ENCODE results near the gene KLHL33.

Gene KLHL33

GRCh38 chr14:20415782-20416206 lies 20.2 kb downstream of the KLHL33 start (continued):
- TF ChIP-seq GLIS2 (tag by site-specific recombination; IDR thresholded peaks at IDR 0.05) (no peak), ZNF623 (tag by site-specific recombination; IDR thresholded peaks at IDR 0.05) (no peak), ZNF558 (tag by site-specific recombination; IDR thresholded peaks at IDR 0.05) (no peak), ZNF621 (tag by site-specific recombination; IDR thresholded peaks at IDR 0.05) (no peak), ZNF560 (tag by site-specific recombination; IDR thresholded peaks at IDR 0.05; ENCODE audit: borderline replicate concordance) (no peak), ZNF155 (tag by site-specific recombination; IDR thresholded peaks at IDR 0.05) (no peak), SALL2 (tag by site-specific recombination; IDR thresholded peaks at IDR 0.05; ENCODE audit: borderline replicate concordance) (no peak), ZNF114 (tag by site-specific recombination; IDR thresholded peaks at IDR 0.05) (no peak), YY2 (tag by site-specific recombination; IDR thresholded peaks at IDR 0.05) (no peak), TRIM28 (IDR thresholded peaks at IDR 0.05; ENCODE audit: borderline replicate concordance, low read length) (no peak), ZNF692 (tag by site-specific recombination; IDR thresholded peaks at IDR 0.05) (peak; percentile 60; the same call in 1 of the 2 replicates), ZNF132 (tag by site-specific recombination; IDR thresholded peaks at IDR 0.05; ENCODE audit: borderline replicate concordance) (no peak), SCRT2 (tag by site-specific recombination; IDR thresholded peaks at IDR 0.05) (no peak), ZNF510 (tag by site-specific recombination; IDR thresholded peaks at IDR 0.05; ENCODE audit: insufficient replicate concordance) (no peak), ZNF791 (tag by site-specific recombination; IDR thresholded peaks at IDR 0.05) (no peak), ZNF48 (tag by site-specific recombination; IDR thresholded peaks at IDR 0.05) (no peak), ZNF394 (tag by site-specific recombination; IDR thresholded peaks at IDR 0.05; ENCODE audit: borderline replicate concordance) (no peak)

GRCh38 chr14:20413744-20414082 lies 22.3 kb downstream of the KLHL33 start:
- Histone ChIP-seq H3K36me3 (ENCODE audit: control insufficient read depth in 2 of 2, insufficient read depth in 1 of 2, low read length in 2 of 2) (no peaks in the 10 kb centered on the region), H3K9me3 (ENCODE audit: control insufficient read depth, insufficient read depth, low read depth, low read length) (no peaks in the 10 kb centered on the region), H3K4me3 (ENCODE audit: low read depth, low read length) (peak overlapping the region; percentile 85), H3K27ac (ENCODE audit: extremely low read depth, low read depth, low read length) (peak overlapping the region; percentile 79), H3K4me1 (ENCODE audit: control insufficient read depth, insufficient read depth, low read length) (peaks cover 16% of the 10 kb centered on the region)
- CTCF ChIA-PET = interaction anchor here (0.5 to 2.8 kb wide), 9 partner anchors 9 to 743 kb away, joined by 3 to 21 read pairs (median 4); partner anchors contain the start of gene PIP4P1
- POLR2A ChIA-PET = interaction anchor here (0.7 to 3.1 kb wide), 11 partner anchors 9 to 196 kb away, joined by 3 to 32 read pairs (median 5); partner anchors contain the start of genes APEX1, OSGEP, PARP2 and PIP4P1
- TF ChIP-seq ZNF335 (tag by site-specific recombination; conservative IDR thresholded peaks at IDR 0.05) = peak; percentile 91
- peak; percentile 90 for TF ChIP-seq SCRT2 (tag by site-specific recombination; IDR thresholded peaks at IDR 0.05)
- TF ChIP-seq ZBTB17 (tag by site-specific recombination; IDR thresholded peaks at IDR 0.05) = peak; percentile 22
- TF ChIP-seq KLF8 (tag by site-specific recombination; IDR thresholded peaks at IDR 0.05) = no peak

GRCh38 chr14:20412876-20413743 lies 22.9 kb downstream of the KLHL33 start, which contains the start of gene TEP1:
Gene TEP1 (minus strand): TSS chr14:20413501. CDS start chr14:20408439, 5,062 bp downstream.
- Histone ChIP-seq H3K36me3 (ENCODE audit: control insufficient read depth in 2 of 2, insufficient read depth in 1 of 2, low read length in 2 of 2) (peaks cover 0 to 2% of the 10 kb centered on the region in 2 experiments; a peak in 1 of 3 replicates), H3K4me3 (ENCODE audit: low read depth, low read length) (peak within 1 kb of the TSS; percentile 85), H3K4me1 (ENCODE audit: control insufficient read depth, insufficient read depth, low read length) (peaks cover 16% of the 10 kb centered on the region), H3K27ac (ENCODE audit: extremely low read depth, low read depth, low read length) (peak within 1 kb of the TSS; percentile 79), H3K9me3 (ENCODE audit: control insufficient read depth, insufficient read depth, low read depth, low read length) (no peaks in the 10 kb centered on the region)
- ChIA-PET CTCF (interaction anchor here (0.5 to 1.2 kb wide), 5 partner anchors 9 to 744 kb away, joined by 3 to 6 read pairs (median 3); partner anchors contain the start of gene APEX1), POLR2A (interaction anchor here (0.6 to 3.1 kb wide), 12 partner anchors 9 to 394 kb away, joined by 3 to 32 read pairs (median 6); partner anchors contain the start of genes APEX1, OSGEP, PARP2 and PIP4P1)
- TF ChIP-seq ZNF514 (tag by site-specific recombination; IDR thresholded peaks at IDR 0.05) (no peak), ZNF621 (tag by site-specific recombination; IDR thresholded peaks at IDR 0.05) (no peak), GFI1B (tag by site-specific recombination; IDR thresholded peaks at IDR 0.05) (no peak), ZNF518A (tag by site-specific recombination; conservative IDR thresholded peaks at IDR 0.05; ENCODE audit: low read depth) (no peak), KLF1 (tag by site-specific recombination; IDR thresholded peaks at IDR 0.05) (peak; percentile 64; the same call in 1 of the 2 replicates), ZNF623 (tag by site-specific recombination; IDR thresholded peaks at IDR 0.05) (0 out of 2 replicates have a peak, but pooled peaks have one; percentile 5), SCRT1 (tag by site-specific recombination; IDR thresholded peaks at IDR 0.05; ENCODE audit: borderline replicate concordance) (no peak), ZBTB20 (tag by site-specific recombination; IDR thresholded peaks at IDR 0.05) (peak; percentile 99), ZNF585B (tag by site-specific recombination; IDR thresholded peaks at IDR 0.05) (no peak), ZNF155 (tag by site-specific recombination; IDR thresholded peaks at IDR 0.05) (no peak)
